IMR-90 (cell line): ENCODE measurements around the gene FMN1. TPM values are rescaled to one million over a fixed set of nuclear protein-coding genes. Genes with fewer than 3 reads are reported as not detected.

ENCODE experiments used
- ATAC-seq: fragments of 200-7000 bp; cut with Tn5 transposase; 2 replicates; pipeline ENCODE4 v1.9.1; 2020; ENCODE audit warnings: low read depth, mild to moderate bottlenecking, moderate library complexity
- BruUV-seq: library from RNA; stranded (reverse); fragments of 400-500 nt; replicated peaks from 2 replicates; lab custom pipeline; 2021; lab: Mats Ljungman, UMichigan
- CTCF ChIA-PET: fragments of 300-600 bp; formaldehyde crosslinking; extraction: SDS; loops from one replicate; lab custom pipeline; 2021; ENCODE audit warnings: antibody characterized with exemption; lab: Yijun Ruan, JAX
- POLR2A ChIA-PET: fragments of 300-600 bp; sonication (Branson Sonifier 250); formaldehyde crosslinking; loops from one replicate; lab custom pipeline; 2022; ENCODE audit warnings: antibody characterized with exemption; ENCODE audit not compliant: unreplicated experiment; lab: Charles Lee
- DNase-seq: peaks from one replicate; pipeline ENCODE4 v3.0.0; 2013
- H2AFZ ChIP-seq: replicated peaks from 2 replicates; pipeline ENCODE3; 2013; ENCODE audit warnings: low read length, mild to moderate bottlenecking; ENCODE audit not compliant: poor library complexity
- H2AK5ac ChIP-seq: 2 replicates; pipeline ENCODE4 v1.6.1; 2013; ENCODE audit warnings: low read depth, low read length, inconsistent platforms
- H2AK9ac ChIP-seq: replicated peaks from 2 replicates; pipeline ENCODE3; 2013; ENCODE audit warnings: mild to moderate bottlenecking, low read depth, low read length, moderate library complexity; ENCODE audit not compliant: poor library complexity
- H2BK120ac ChIP-seq: 2 replicates; pipeline ENCODE4 v1.6.1; 2013; ENCODE audit warnings: low read depth, low read length, inconsistent platforms
- H2BK15ac ChIP-seq: 3 replicates; pipeline ENCODE4 v1.6.1; 2013; ENCODE audit warnings: low read depth, low read length, inconsistent platforms
- H2BK20ac ChIP-seq: 2 replicates; pipeline ENCODE4 v1.6.1; 2013; ENCODE audit warnings: low read depth, mild to moderate bottlenecking, inconsistent platforms, low read length, moderate library complexity
- H2BK5ac ChIP-seq: 2 replicates; pipeline ENCODE4 v1.6.1; 2013; ENCODE audit warnings: mild to moderate bottlenecking, low read depth, low read length, inconsistent platforms; ENCODE audit not compliant: poor library complexity, severe bottlenecking
- H3K14ac ChIP-seq: replicated peaks from 2 replicates; pipeline ENCODE4 v1.6.1; 2013; ENCODE audit warnings: low read depth, low read length, inconsistent platforms
- H3K18ac ChIP-seq: 2 replicates; pipeline ENCODE4 v1.6.1; 2013; ENCODE audit warnings: low read depth, low read length, control low read depth
- H3K23ac ChIP-seq: 2 replicates; pipeline ENCODE4 v1.6.1; 2013; ENCODE audit warnings: low read depth, low read length, inconsistent platforms
- H3K27ac ChIP-seq: 2 replicates; pipeline ENCODE4 v1.5.1; 2013; ENCODE audit warnings: mild to moderate bottlenecking, control low read depth, low read length; ENCODE audit not compliant: insufficient read depth
- H3K27me3 ChIP-seq: 2 replicates; pipeline ENCODE4 v1.6.1; 2013; ENCODE audit warnings: low read length; ENCODE audit not compliant: control insufficient read depth, insufficient read depth
- H3K36me3 ChIP-seq: 2 replicates; pipeline ENCODE4 v1.6.1; 2013; ENCODE audit warnings: low read length, mixed read lengths; ENCODE audit not compliant: control insufficient read depth, insufficient read depth
- H3K4ac ChIP-seq: 2 replicates; pipeline ENCODE4 v1.6.1; 2013; ENCODE audit warnings: low read depth, low read length, inconsistent platforms
- H3K4me1 ChIP-seq: 2 replicates; pipeline ENCODE4 v1.6.1; 2013; ENCODE audit warnings: low read length, mixed read lengths; ENCODE audit not compliant: control insufficient read depth, insufficient read depth
- H3K4me2 ChIP-seq: 2 replicates; pipeline ENCODE4 v1.6.1; 2013; ENCODE audit warnings: low read depth, mild to moderate bottlenecking, control low read depth, low read length, moderate library complexity
- H3K4me3 ChIP-seq: 2 replicates; pipeline ENCODE4 v1.5.1; 2013; ENCODE audit warnings: low read depth, mild to moderate bottlenecking, control low read depth, low read length, moderate library complexity; ENCODE audit not compliant: insufficient read depth
- H3K56ac ChIP-seq: 2 replicates; pipeline ENCODE4 v1.6.1; 2013; ENCODE audit warnings: low read length, inconsistent platforms; ENCODE audit not compliant: insufficient read depth; ENCODE audit errors: extremely low read depth
- H3K79me1 ChIP-seq, 2 experiments: 2 replicates each; pipeline ENCODE4 v1.6.1; 2013; ENCODE audit warnings: low read length in 2 of 2, inconsistent platforms in 1 of 2, low read depth in 1 of 2
- H3K9ac ChIP-seq: 2 replicates; pipeline ENCODE4 v1.6.1; 2013; ENCODE audit warnings: low read depth, low read length, control low read depth
- H3K9me1 ChIP-seq: 2 replicates; pipeline ENCODE4 v1.6.1; 2013; ENCODE audit warnings: low read length, inconsistent platforms; ENCODE audit not compliant: insufficient read depth
- H3K9me3 ChIP-seq: 2 replicates; pipeline ENCODE4 v1.6.1; 2013; ENCODE audit warnings: low read length; ENCODE audit not compliant: control insufficient read depth, insufficient read depth
- H4K20me1 ChIP-seq: 2 replicates; pipeline ENCODE4 v1.6.1; 2013; ENCODE audit warnings: low read length, inconsistent platforms; ENCODE audit not compliant: insufficient read depth
- H4K5ac ChIP-seq: 2 replicates; pipeline ENCODE4 v1.6.1; 2013; ENCODE audit warnings: mild to moderate bottlenecking, low read depth, low read length, control low read depth
- H4K8ac ChIP-seq, 2 experiments: 2 replicates each; pipeline ENCODE4 v1.6.1; 2013; ENCODE audit warnings: low read depth in 2 of 2, low read length in 2 of 2, control low read depth in 1 of 2, inconsistent platforms in 1 of 2
- H4K91ac ChIP-seq: 2 replicates; pipeline ENCODE4 v1.6.1; 2013; ENCODE audit warnings: low read depth, low read length, inconsistent platforms; ENCODE audit not compliant: insufficient read depth
- CEBPB ChIP-seq: IDR thresholded peaks from 2 replicates; pipeline ENCODE4 v1.6.1; 2012; ENCODE audit warnings: low read depth, low read length, improper control_type of control experiment
- RFX5 ChIP-seq: IDR thresholded peaks from 2 replicates; pipeline ENCODE4 v1.8.0; 2012; ENCODE audit warnings: low read depth, mild to moderate bottlenecking, low read length, moderate library complexity
- WGBS, 2 experiments: methylation state at CpG; one replicate each; pipeline versions ENCODE4 v1.1.5 to v1.1.7; 2013; ENCODE audit warnings: missing lambda C conversion rate in 2 of 2; ENCODE audit not compliant: insufficient read length in 1 of 2; ENCODE audit errors: extremely low coverage in 2 of 2; 5-methylcytosine and 5-hydroxymethylcytosine counted together
- dilution Hi-C: fragments of 300-500 bp; cut with HindIII; formaldehyde crosslinking; loops from one replicate; pipeline ENCODE4 v1.14.3; 2018; ENCODE audit warnings: low sequenced_read_pairs; ENCODE audit not compliant: unreplicated experiment
- in situ Hi-C: fragments of 300-500 bp; cut with MboI; formaldehyde crosslinking; loops from 3 replicates; pipeline ENCODE4 v1.14.3; 2019; ENCODE audit warnings: low sequenced_read_pairs, inconsistent platforms, mixed read lengths
- intact Hi-C: fragments of 100-400 bp; cut with micrococcal nuclease; formaldehyde crosslinking; loops from 2 replicates; pipeline ENCODE4 v1.10.0; 2022
- polyA plus RNA-seq, 3 experiments: library from polyadenylated mRNA; depleted of rRNA; stranded (reverse); fragments of >200 nt; gene quantifications; 2 replicates each; pipeline ENCODE4 v1.2.3, GENCODE V29; 2012; ENCODE audit warnings: low replicate concordance in 1 of 3
- total RNA-seq: library from RNA; depleted of rRNA; stranded (reverse); fragments of >200 nt; gene quantifications from 2 replicates; pipeline ENCODE4 v1.2.3, GENCODE V29; 2012

Gene FMN1
- total and polyA plus RNA-seq, 2 of the 4 experiments (the other 2 are of a cell fraction), result 7.3 to 17.6 TPM

GRCh38 chr15:32818758-32819447 lies 375.6 kb downstream of the FMN1 start:
- no peak overlapping the region for H2AFZ ChIP-seq
- peak; percentile 69 for ATAC-seq

More at GRCh38 chr15:32818758-32819447, 375.6 kb downstream of the FMN1 start:
- dilution Hi-C loops (no loop called here), in situ Hi-C loops (no loop called here), intact Hi-C loops (loop anchor here (2.0 kb wide), 1 partner anchor 16 kb away; no protein-coding TSS in a partner anchor)
- H3K18ac ChIP-seq, result peak overlapping the region; percentile 90
- peak overlapping the region; percentile 10 for H3K4me2 ChIP-seq
- no CpG with 5 or more reads among the region's 11 CpGs for WGBS, 2 experiments
- H4K8ac ChIP-seq, result peak overlapping the region; percentile 48 to 87
- H2AK5ac ChIP-seq, result peak overlapping the region; percentile 91; the same call in 1 of the 2 replicates
- H3K9ac ChIP-seq, result peak overlapping the region; percentile 67
- H3K23ac ChIP-seq, result peak overlapping the region; percentile 89
- H3K9me3 ChIP-seq, result no peaks in the 10 kb centered on the region
- BruUV-seq, result no TSS peak
- no peaks in the 10 kb centered on the region; the same call in 1 of the 2 replicates for H3K36me3 ChIP-seq
- peak overlapping the region; percentile 83 for H4K91ac ChIP-seq
- H3K79me1 ChIP-seq, result peaks cover 10 to 30% of the 10 kb centered on the region in 2 experiments; a peak in 3 of 4 replicates
- no peak overlapping the region for H2AK9ac ChIP-seq
- no peaks in the 10 kb centered on the region for H3K27me3 ChIP-seq
- CTCF ChIA-PET, result interaction anchor here (0.5 to 0.9 kb wide), 3 partner anchors 9 to 196 kb away, joined by 3 to 6 read pairs (median 3); no protein-coding TSS in a partner anchor
- H2BK15ac ChIP-seq, result peak overlapping the region; percentile 85; the same call in 2 of the 3 replicates
- peak overlapping the region; percentile 91 for H3K14ac ChIP-seq
- H3K4me3 ChIP-seq, result no peak overlapping the region
- H2BK5ac ChIP-seq, result peak overlapping the region; percentile 88
- peak overlapping the region; percentile 95 for H3K4ac ChIP-seq
- peak; percentile 86 for DNase-seq
- POLR2A ChIA-PET, result no interaction called here
- 0 out of 2 replicates have a peak, but pooled peaks have one; percentile 11 for TF ChIP-seq CEBPB
- no peak for TF ChIP-seq RFX5
- H3K27ac ChIP-seq, result peak overlapping the region; percentile 38; the same call in 1 of the 2 replicates
- peaks cover 6% of the 10 kb centered on the region; the same call in 1 of the 2 replicates for H3K9me1 ChIP-seq
- H4K20me1 ChIP-seq, result no peaks in the 10 kb centered on the region
- peak overlapping the region; percentile 80 for H3K56ac ChIP-seq
- H2BK20ac ChIP-seq, result peak overlapping the region; percentile 93
- peak overlapping the region; percentile 83; the same call in 1 of the 2 replicates for H4K5ac ChIP-seq
- peaks cover 4% of the 10 kb centered on the region; the same call in 1 of the 2 replicates for H3K4me1 ChIP-seq
- peak overlapping the region; percentile 96 for H2BK120ac ChIP-seq
